HG03196 (cell line): ENCODE measurements around the gene NCKIPSD.
A peak's percentile ranks its signal among the peaks of the same experiment; 100 is the strongest.
"Not testable (repeated sequence)": the region's sequence is repeated elsewhere in the genome, so short reads cannot be mapped to it uniquely, and the experiment has no call there.

Experiments used
- ATAC-seq: cut with Tn5 transposase; IDR thresholded peaks from one replicate; pipeline ENCODE4 v1.9.1; 2021; ENCODE audit not compliant: unreplicated experiment

NCKIPSD gene

GRCh38 chr3:48685603-48686511, at the start of gene NCKIPSD:
Gene NCKIPSD, minus strand, starts transcription at chr3:48685915. Its CDS starts 108 bp downstream, at chr3:48685807.
- peak; percentile 74 for ATAC-seq

DNA sequence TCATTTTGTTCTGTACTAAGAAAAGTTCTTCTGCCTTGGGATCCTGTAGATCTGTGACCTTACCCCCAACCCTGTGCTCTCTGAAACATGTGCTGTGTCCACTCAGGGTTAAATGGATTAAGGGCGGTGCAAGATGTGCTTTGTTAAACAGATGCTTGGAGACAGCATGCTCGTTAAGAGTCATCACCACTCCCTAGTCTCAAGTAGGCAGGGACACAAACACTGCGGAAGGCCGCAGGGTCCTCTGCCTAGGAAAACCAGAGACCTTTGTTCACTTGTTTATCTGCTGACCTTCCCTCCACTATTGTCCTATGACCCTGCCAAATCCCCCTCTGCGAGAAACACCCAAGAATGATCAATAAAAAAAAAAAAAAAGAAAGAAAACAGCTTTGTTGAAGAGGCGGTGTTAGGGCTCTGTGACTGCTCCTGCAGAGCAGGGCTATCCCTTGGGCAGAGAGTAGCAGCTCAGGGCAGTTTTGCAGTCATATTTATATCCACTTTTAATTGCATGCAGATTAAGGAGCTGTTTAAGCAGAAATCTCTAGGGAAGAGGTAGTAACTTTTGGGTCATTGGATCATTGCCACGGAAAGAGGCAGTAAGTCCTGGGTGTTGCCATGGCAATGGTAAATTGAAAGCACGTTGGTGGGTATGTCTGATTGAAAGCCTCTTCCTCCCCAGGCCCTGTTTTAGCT, 49.5 kb upstream of the NCKIPSD start:
- not testable (repeated sequence) for ATAC-seq

DNA sequence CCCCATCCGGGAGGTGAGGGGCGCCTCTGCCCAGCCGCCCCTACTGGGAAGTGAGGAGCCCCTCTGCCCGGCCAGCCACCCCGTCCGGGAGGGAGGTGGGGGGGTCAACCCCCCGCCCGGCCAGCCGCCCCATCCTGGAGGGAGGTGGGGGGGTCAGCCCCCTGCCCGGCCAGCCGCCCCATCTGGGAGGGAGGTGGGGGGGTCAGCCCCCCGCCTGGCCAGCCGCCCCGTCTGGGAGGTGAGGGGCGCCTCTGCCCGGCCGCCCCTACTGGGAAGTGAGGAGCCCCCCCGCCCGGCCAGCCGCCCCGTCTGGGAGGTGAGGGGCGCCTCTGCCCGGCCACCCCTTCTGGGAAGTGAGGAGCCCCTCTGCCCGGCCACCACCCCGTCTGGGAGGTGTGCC, 48.8 kb upstream of the NCKIPSD start:
- not testable (repeated sequence) for ATAC-seq

GRCh38 chr3:48733752-48734518, 48.2 kb upstream of the NCKIPSD start:
- not testable (repeated sequence) for ATAC-seq

GRCh38 chr3:48727511-48727910, 41.8 kb upstream of the NCKIPSD start:
- no peak for ATAC-seq

DNA sequence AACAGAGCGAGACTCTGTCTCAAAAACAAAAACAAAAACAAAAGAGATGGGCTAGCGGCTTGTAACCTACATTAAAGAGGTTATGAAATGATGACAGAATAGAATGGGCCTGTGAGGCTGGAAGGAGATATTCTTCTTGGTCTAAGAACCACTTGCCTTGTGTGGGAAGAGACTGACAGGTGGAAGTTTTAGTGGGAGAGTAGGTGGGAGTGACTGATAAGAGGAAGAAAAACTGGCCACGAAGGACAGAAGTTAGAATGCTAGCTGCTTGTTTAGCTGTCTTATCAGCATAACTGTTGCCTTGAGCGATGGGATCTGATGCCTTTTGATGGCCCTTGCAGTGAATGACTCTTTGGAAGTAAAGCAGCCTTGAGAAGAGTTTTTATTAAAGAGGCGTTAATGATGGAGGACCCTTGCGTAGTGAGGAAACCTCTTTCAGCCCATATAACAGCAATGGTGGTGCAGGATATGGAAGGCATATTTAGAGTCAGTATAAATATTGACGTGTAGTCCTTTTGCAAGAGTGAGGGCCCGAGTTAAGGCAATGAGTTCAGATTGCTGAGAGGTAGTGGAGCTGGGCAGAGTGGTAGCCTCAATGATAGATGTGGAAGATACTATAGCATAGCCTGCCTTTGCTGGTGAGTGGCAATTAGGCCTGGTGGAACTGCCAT, 39.6 kb upstream of the NCKIPSD start:
- not testable (repeated sequence) for ATAC-seq

- no peak for ATAC-seq
These were observed 38.0 kb upstream of the NCKIPSD start for GRCh38 chr3:48723725-48724124.

DNA sequence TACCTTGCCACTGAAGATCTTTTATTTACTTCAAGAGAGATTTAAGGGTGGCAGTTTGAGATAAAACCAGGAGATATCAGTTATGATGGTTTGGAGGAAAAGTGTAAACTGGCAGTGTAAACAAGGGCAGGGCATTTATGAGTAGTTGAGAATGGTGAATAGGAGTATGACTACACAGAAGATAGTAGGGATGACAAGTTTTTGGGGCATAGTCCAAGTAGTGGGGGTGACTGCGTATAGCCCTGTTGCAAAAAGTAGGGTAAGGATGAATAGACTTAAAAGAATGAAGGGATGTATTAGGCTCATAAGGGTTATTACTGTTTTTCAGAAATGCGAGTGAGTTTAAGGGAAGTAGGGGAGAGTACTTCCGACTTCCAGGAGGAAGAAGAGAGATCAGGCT, 37.6 kb upstream of the NCKIPSD start:
- ATAC-seq: not testable (repeated sequence)

DNA sequence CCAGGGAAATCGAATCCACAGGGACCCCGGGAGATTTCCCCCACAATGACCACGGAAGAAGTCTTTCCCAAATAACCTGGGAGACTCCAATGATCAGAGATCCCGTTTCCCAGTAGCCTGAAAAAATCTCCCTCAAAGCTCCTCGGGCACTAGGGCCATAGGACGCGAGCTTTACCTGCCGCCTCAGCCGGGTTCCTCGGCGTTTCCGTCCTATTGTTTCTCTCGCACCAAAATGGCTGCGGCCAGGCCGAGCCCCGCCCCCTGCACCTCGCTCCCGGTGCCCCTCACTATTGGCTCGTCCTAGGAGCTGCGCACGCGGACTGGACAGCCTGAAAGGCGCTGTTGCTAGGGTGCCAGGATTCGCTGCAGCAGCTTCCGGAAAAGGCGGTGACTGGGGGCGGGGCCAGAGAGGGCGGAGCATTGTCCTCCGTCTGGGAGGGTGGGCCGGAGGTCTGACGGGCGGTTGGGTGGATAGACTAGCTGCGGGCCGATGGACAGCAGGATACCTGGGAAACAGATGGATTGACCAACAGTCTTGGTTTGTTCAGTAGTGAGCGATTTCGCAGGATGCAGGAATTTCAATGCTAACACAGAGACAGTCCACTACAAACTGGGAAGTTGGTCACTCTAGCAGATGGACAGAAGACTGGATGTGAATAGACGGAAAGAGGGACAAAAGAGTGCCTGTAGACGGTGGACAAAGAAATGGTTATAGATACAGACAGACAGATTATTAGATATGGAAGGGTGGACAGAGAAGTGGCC, 31.4 kb upstream of the NCKIPSD start, which contains the start of gene IP6K2:
TSS of gene IP6K2 (minus strand) at position 240 of the 765 bp plus-strand sequence. CDS start 21,930 bp downstream, outside the sequence.
- peak; percentile 96 for ATAC-seq

GRCh38 chr3:48716508-48716981, 30.8 kb upstream of the NCKIPSD start:
- no peak for ATAC-seq

GRCh38 chr3:48715174-48715800, 29.6 kb upstream of the NCKIPSD start:
- no peak for ATAC-seq

- ATAC-seq: no peak
These were observed 26.0 kb upstream of the NCKIPSD start for GRCh38 chr3:48711727-48712126.

GRCh38 chr3:48709051-48709461, 23.3 kb upstream of the NCKIPSD start:
- ATAC-seq: no peak

GRCh38 chr3:48708481-48708889, 22.8 kb upstream of the NCKIPSD start:
- ATAC-seq: no peak

DNA sequence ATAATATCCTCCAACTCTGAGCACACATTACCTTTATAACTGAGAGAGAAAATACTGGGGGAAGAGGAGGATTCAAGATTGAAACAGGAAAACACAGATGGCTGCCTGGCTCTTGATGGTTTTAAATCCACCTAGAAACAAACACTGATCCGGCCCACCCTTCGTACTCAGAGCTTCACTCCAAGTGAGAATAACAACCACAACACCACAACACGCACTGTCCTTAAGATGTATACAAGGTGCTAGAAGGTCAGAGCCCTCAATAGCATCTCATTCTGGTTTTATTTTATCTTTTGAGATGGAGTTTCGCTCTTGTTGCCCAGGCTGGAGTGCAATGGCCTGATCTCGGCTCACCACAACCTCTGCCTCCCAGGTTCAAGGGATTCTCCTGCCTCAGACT, 21.4 kb upstream of the NCKIPSD start:
- ATAC-seq: no peak

- no peak for ATAC-seq
These were observed 16.7 kb upstream of the NCKIPSD start for GRCh38 chr3:48702320-48702920.

- no peak for ATAC-seq
These were observed 15.2 kb upstream of the NCKIPSD start for GRCh38 chr3:48700731-48701405.

DNA sequence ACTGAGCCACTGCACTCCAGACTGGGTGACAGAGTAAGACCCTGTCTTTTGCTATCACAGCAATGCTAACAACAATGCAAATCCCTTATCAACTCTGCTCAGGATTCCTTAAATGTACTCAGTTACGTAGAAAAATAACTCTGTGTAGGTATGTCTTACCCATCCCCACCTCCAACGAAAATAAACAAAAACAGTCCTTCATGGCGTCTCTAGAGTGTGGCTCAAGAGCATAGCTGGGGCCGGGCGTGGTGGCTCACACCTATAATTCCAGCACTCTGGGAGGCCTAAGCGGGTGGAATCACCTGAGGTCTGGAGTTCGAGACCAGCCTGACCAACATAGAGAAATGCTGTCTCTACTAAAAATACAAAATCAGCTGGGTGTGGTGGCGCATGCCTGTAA, 13.2 kb upstream of the NCKIPSD start:
- no peak for ATAC-seq
